Measurements from ENCODE around the gene HIPK2. TPM values are rescaled to one million over a fixed set of nuclear protein-coding genes. Genes with fewer than 3 reads are reported as not detected.
A peak's percentile ranks its signal among the peaks of the same experiment; 100 is the strongest.

Gene HIPK2
- total RNA-seq, 1 experiment from 2014 or later: 64.3 TPM

GRCh38 chr7:139630643-139631519 is 146.9 kb downstream of the HIPK2 start:
- H3K36me3 Mint-ChIP-seq (ENCODE audit: insufficient read depth, unreplicated experiment): peaks cover 86% of the 10 kb centered on the region

GRCh38 chr7:139629392-139630082 is 148.3 kb downstream of the HIPK2 start:
- POLR2A ChIA-PET: no interaction called here
- Mint-ChIP-seq H3K4me3 (ENCODE audit: unreplicated experiment) (no peak overlapping the region), H3K4me1 (ENCODE audit: insufficient read depth, unreplicated experiment) (no peaks in the 10 kb centered on the region), H3K9me3 (ENCODE audit: unreplicated experiment) (no peaks in the 10 kb centered on the region), H3K27me3 (ENCODE audit: insufficient read depth, unreplicated experiment) (no peaks in the 10 kb centered on the region), H3K27ac (ENCODE audit: low read depth, unreplicated experiment) (peak overlapping the region; percentile 23), H3K36me3 (ENCODE audit: insufficient read depth, unreplicated experiment) (peaks cover 88% of the 10 kb centered on the region)
- no peak for TF ChIP-seq CTCF (IDR thresholded peaks at IDR 0.05; ENCODE audit: unreplicated experiment)
- DNase-seq (ENCODE audit: unreplicated experiment): no peak
- CTCF ChIA-PET: interaction anchor here (0.5 to 5.0 kb wide), 9 partner anchors 10 to 1456 kb away, joined by 3 to 42 read pairs (median 5); no protein-coding TSS in a partner anchor
- no TSS peak for BruUV-seq (replicated peaks)
- intact Hi-C loops (cut with micrococcal nuclease): no loop called here

More at GRCh38 chr7:139630643-139631519, 146.9 kb downstream of the HIPK2 start:
- Mint-ChIP-seq H3K9me3 (ENCODE audit: unreplicated experiment) (no peaks in the 10 kb centered on the region), H3K27ac (ENCODE audit: low read depth, unreplicated experiment) (no peak overlapping the region), H3K4me1 (ENCODE audit: insufficient read depth, unreplicated experiment) (no peaks in the 10 kb centered on the region), H3K4me3 (ENCODE audit: unreplicated experiment) (no peak overlapping the region), H3K27me3 (ENCODE audit: insufficient read depth, unreplicated experiment) (no peaks in the 10 kb centered on the region)
- CTCF ChIA-PET: interaction anchor here (1.3 to 5.0 kb wide), 2 partner anchors 11 to 14 kb away, joined by 6 to 42 read pairs; no protein-coding TSS in a partner anchor
- intact Hi-C loops (cut with micrococcal nuclease): no loop called here
- TF ChIP-seq CTCF (IDR thresholded peaks at IDR 0.05; ENCODE audit: unreplicated experiment): no peak
- POLR2A ChIA-PET: no interaction called here
- DNase-seq (ENCODE audit: unreplicated experiment): no peak
- no TSS peak for BruUV-seq (replicated peaks)

- POLR2A ChIA-PET: no interaction called here
- CTCF ChIA-PET: interaction anchor here (1.0 to 3.1 kb wide), 3 partner anchors 8 to 375 kb away, joined by 3 to 14 read pairs (median 8); no protein-coding TSS in a partner anchor
- TF ChIP-seq CTCF (IDR thresholded peaks at IDR 0.05; ENCODE audit: unreplicated experiment): no peak
- no peak overlapping the region for H3K4me3 Mint-ChIP-seq (ENCODE audit: unreplicated experiment)
- no peak for DNase-seq (ENCODE audit: unreplicated experiment)
- no peaks in the 10 kb centered on the region for H3K27me3 Mint-ChIP-seq (ENCODE audit: insufficient read depth, unreplicated experiment)
- intact Hi-C loops (cut with micrococcal nuclease): no loop called here
- BruUV-seq (replicated peaks): no TSS peak
- peaks cover 97% of the 10 kb centered on the region for H3K36me3 Mint-ChIP-seq (ENCODE audit: insufficient read depth, unreplicated experiment)
- H3K4me1 Mint-ChIP-seq (ENCODE audit: insufficient read depth, unreplicated experiment): no peaks in the 10 kb centered on the region
- H3K9me3 Mint-ChIP-seq (ENCODE audit: unreplicated experiment): no peaks in the 10 kb centered on the region
- H3K27ac Mint-ChIP-seq (ENCODE audit: low read depth, unreplicated experiment): no peak overlapping the region
These were observed 150.0 kb downstream of the HIPK2 start for GRCh38 chr7:139627831-139628230.

- ChIA-PET POLR2A (no interaction called here), CTCF (interaction anchor here (2.9 to 3.1 kb wide), 2 partner anchors 7 to 19 kb away, joined by 14 to 18 read pairs; no protein-coding TSS in a partner anchor)
- Mint-ChIP-seq H3K27ac (ENCODE audit: low read depth, unreplicated experiment) (no peak overlapping the region), H3K9me3 (ENCODE audit: unreplicated experiment) (no peaks in the 10 kb centered on the region), H3K4me3 (ENCODE audit: unreplicated experiment) (no peak overlapping the region), H3K4me1 (ENCODE audit: insufficient read depth, unreplicated experiment) (no peaks in the 10 kb centered on the region), H3K36me3 (ENCODE audit: insufficient read depth, unreplicated experiment) (peaks cover 97% of the 10 kb centered on the region), H3K27me3 (ENCODE audit: insufficient read depth, unreplicated experiment) (no peaks in the 10 kb centered on the region)
- BruUV-seq (replicated peaks): no TSS peak
- intact Hi-C loops (cut with micrococcal nuclease): no loop called here
- no peak for DNase-seq (ENCODE audit: unreplicated experiment)
- TF ChIP-seq CTCF (IDR thresholded peaks at IDR 0.05; ENCODE audit: unreplicated experiment): no peak
These were observed 151.0 kb downstream of the HIPK2 start for GRCh38 chr7:139626817-139627216.
